ENCODE results near the gene UBR7. TPM values are rescaled to one million over a fixed set of nuclear protein-coding genes. Genes with fewer than 3 reads are reported as not detected.

UBR7 gene
- total and polyA plus RNA-seq, 2 experiments from 2014 or later: 12.4 to 45.3 TPM

DNA sequence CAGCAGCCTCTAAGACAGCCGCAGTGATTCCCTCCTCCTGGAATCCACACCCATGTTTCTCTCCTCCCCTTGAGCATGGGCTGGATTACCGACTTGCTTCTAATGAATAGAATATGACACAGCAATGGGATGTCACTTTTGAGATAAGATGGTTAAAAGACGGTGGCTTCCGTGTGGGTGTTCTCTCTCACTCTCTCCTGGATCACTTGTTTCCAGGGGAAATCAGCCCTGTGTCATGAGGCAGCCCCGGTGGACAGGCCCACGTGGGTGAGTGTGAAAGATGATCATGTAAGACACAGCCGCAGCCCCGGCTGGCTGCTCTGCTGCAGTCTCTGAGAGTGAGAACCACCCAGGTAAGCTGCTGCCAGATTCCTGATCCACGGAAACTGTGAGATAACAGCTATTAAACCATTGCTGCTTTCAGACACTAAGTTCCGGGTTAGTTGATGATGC, 33.1 kb upstream of the UBR7 start:
- Histone ChIP-seq H3K36me3 (ENCODE audit: insufficient read depth) (no peaks in the 10 kb centered on the region), H4K20me1 (replicated peaks; ENCODE audit: insufficient read depth) (no peaks in the 10 kb centered on the region), H3K9me2 (ENCODE audit: insufficient read depth) (no peaks in the 10 kb centered on the region), H3K27ac (ENCODE audit: low read depth) (no peak overlapping the region), H3K4me3 (no peak overlapping the region), H3K27me3 (ENCODE audit: insufficient read depth) (no peaks in the 10 kb centered on the region), H3F3A (replicated peaks; ENCODE audit: low read depth) (no peaks in the 10 kb centered on the region), H2AFZ (peak overlapping the region; percentile 67; the same call in 1 of the 2 replicates), H3K79me2 (replicated peaks; ENCODE audit: insufficient read depth) (no peaks in the 10 kb centered on the region), H3K4me1 (ENCODE audit: insufficient read depth) (no peaks in the 10 kb centered on the region), H3K4me2 (no peak overlapping the region)
- Mint-ChIP-seq H3K36me3 (ENCODE audit: low read depth) (no peaks in the 10 kb centered on the region), H3K9me3 (0 out of 3 replicates have a peak, but pooled peaks cover 4% of the 10 kb centered on the region), H3K4me3 (no peak overlapping the region), H3K4me1 (no peaks in the 10 kb centered on the region), H3K27me3 (ENCODE audit: insufficient read depth, low read depth, poor library complexity) (peaks cover 3% of the 10 kb centered on the region), H3K27ac (no peak overlapping the region)
- ATAC-seq (no peak), DNase-seq (ENCODE audit: low spot score) (no peak)
- TF ChIP-seq, protein P1, sequence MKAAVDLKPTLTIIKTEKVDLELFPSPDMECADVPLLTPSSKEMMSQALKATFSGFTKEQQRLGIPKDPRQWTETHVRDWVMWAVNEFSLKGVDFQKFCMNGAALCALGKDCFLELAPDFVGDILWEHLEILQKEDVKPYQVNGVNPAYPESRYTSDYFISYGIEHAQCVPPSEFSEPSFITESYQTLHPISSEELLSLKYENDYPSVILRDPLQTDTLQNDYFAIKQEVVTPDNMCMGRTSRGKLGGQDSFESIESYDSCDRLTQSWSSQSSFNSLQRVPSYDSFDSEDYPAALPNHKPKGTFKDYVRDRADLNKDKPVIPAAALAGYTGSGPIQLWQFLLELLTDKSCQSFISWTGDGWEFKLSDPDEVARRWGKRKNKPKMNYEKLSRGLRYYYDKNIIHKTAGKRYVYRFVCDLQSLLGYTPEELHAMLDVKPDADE (IDR thresholded peaks at IDR 0.05): no peak
- TF ChIP-seq ZNF114 (CRISPR knock-in tag; IDR thresholded peaks at IDR 0.05) (no peak), CREB1 (CRISPR knock-in tag; IDR thresholded peaks at IDR 0.05; ENCODE audit: low read depth) (no peak), STAT1 (IDR thresholded peaks at IDR 0.05; ENCODE audit: unreplicated experiment) (no peak), NANOG (IDR thresholded peaks at IDR 0.05; ENCODE audit: borderline replicate concordance) (no peak), JUNB (IDR thresholded peaks at IDR 0.05; ENCODE audit: unreplicated experiment) (no peak), ZNF331 (CRISPR knock-in tag; IDR thresholded peaks at IDR 0.05; ENCODE audit: low read depth) (no peak), EZH2phosphoT487 (IDR thresholded peaks at IDR 0.05; ENCODE audit: unreplicated experiment) (no peak), POLR2AphosphoS5 (IDR thresholded peaks at IDR 0.05; ENCODE audit: low read depth) (no peak), EZH2 (IDR thresholded peaks at IDR 0.05; ENCODE audit: low read depth, unreplicated experiment) (no peak)
- TF ChIP-seq, protein P2, sequence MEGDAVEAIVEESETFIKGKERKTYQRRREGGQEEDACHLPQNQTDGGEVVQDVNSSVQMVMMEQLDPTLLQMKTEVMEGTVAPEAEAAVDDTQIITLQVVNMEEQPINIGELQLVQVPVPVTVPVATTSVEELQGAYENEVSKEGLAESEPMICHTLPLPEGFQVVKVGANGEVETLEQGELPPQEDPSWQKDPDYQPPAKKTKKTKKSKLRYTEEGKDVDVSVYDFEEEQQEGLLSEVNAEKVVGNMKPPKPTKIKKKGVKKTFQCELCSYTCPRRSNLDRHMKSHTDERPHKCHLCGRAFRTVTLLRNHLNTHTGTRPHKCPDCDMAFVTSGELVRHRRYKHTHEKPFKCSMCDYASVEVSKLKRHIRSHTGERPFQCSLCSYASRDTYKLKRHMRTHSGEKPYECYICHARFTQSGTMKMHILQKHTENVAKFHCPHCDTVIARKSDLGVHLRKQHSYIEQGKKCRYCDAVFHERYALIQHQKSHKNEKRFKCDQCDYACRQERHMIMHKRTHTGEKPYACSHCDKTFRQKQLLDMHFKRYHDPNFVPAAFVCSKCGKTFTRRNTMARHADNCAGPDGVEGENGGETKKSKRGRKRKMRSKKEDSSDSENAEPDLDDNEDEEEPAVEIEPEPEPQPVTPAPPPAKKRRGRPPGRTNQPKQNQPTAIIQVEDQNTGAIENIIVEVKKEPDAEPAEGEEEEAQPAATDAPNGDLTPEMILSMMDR (conservative IDR thresholded peaks at IDR 0.05; ENCODE audit: low read depth in 2 of 2): no peak
- TF ChIP-seq, protein P3, sequence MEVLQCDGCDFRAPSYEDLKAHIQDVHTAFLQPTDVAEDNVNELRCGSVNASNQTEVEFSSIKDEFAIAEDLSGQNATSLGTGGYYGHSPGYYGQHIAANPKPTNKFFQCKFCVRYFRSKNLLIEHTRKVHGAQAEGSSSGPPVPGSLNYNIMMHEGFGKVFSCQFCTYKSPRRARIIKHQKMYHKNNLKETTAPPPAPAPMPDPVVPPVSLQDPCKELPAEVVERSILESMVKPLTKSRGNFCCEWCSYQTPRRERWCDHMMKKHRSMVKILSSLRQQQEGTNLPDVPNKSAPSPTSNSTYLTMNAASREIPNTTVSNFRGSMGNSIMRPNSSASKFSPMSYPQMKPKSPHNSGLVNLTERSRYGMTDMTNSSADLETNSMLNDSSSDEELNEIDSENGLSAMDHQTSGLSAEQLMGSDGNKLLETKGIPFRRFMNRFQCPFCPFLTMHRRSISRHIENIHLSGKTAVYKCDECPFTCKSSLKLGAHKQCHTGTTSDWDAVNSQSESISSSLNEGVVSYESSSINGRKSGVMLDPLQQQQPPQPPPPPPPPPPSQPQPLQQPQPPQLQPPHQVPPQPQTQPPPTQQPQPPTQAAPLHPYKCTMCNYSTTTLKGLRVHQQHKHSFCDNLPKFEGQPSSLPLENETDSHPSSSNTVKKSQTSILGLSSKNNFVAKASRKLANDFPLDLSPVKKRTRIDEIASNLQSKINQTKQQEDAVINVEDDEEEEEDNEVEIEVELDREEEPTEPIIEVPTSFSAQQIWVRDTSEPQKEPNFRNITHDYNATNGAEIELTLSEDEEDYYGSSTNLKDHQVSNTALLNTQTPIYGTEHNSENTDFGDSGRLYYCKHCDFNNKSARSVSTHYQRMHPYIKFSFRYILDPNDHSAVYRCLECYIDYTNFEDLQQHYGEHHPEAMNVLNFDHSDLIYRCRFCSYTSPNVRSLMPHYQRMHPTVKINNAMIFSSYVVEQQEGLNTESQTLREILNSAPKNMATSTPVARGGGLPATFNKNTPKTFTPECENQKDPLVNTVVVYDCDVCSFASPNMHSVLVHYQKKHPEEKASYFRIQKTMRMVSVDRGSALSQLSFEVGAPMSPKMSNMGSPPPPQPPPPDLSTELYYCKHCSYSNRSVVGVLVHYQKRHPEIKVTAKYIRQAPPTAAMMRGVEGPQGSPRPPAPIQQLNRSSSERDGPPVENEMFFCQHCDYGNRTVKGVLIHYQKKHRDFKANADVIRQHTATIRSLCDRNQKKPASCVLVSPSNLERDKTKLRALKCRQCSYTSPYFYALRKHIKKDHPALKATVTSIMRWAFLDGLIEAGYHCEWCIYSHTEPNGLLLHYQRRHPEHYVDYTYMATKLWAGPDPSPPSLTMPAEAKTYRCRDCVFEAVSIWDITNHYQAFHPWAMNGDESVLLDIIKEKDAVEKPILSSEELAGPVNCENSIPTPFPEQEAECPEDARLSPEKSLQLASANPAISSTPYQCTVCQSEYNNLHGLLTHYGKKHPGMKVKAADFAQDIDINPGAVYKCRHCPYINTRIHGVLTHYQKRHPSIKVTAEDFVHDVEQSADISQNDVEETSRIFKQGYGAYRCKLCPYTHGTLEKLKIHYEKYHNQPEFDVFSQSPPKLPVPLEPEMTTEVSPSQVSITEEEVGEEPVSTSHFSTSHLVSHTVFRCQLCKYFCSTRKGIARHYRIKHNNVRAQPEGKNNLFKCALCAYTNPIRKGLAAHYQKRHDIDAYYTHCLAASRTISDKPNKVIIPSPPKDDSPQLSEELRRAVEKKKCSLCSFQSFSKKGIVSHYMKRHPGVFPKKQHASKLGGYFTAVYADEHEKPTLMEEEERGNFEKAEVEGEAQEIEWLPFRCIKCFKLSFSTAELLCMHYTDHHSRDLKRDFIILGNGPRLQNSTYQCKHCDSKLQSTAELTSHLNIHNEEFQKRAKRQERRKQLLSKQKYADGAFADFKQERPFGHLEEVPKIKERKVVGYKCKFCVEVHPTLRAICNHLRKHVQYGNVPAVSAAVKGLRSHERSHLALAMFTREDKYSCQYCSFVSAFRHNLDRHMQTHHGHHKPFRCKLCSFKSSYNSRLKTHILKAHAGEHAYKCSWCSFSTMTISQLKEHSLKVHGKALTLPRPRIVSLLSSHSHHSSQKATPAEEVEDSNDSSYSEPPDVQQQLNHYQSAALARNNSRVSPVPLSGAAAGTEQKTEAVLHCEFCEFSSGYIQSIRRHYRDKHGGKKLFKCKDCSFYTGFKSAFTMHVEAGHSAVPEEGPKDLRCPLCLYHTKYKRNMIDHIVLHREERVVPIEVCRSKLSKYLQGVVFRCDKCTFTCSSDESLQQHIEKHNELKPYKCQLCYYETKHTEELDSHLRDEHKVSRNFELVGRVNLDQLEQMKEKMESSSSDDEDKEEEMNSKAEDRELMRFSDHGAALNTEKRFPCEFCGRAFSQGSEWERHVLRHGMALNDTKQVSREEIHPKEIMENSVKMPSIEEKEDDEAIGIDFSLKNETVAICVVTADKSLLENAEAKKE (CRISPR knock-in tag; IDR thresholded peaks at IDR 0.05): no peak
- TF ChIP-seq, protein P4, sequence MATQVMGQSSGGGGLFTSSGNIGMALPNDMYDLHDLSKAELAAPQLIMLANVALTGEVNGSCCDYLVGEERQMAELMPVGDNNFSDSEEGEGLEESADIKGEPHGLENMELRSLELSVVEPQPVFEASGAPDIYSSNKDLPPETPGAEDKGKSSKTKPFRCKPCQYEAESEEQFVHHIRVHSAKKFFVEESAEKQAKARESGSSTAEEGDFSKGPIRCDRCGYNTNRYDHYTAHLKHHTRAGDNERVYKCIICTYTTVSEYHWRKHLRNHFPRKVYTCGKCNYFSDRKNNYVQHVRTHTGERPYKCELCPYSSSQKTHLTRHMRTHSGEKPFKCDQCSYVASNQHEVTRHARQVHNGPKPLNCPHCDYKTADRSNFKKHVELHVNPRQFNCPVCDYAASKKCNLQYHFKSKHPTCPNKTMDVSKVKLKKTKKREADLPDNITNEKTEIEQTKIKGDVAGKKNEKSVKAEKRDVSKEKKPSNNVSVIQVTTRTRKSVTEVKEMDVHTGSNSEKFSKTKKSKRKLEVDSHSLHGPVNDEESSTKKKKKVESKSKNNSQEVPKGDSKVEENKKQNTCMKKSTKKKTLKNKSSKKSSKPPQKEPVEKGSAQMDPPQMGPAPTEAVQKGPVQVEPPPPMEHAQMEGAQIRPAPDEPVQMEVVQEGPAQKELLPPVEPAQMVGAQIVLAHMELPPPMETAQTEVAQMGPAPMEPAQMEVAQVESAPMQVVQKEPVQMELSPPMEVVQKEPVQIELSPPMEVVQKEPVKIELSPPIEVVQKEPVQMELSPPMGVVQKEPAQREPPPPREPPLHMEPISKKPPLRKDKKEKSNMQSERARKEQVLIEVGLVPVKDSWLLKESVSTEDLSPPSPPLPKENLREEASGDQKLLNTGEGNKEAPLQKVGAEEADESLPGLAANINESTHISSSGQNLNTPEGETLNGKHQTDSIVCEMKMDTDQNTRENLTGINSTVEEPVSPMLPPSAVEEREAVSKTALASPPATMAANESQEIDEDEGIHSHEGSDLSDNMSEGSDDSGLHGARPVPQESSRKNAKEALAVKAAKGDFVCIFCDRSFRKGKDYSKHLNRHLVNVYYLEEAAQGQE (IDR thresholded peaks at IDR 0.05; ENCODE audit: unreplicated experiment): no peak

Measured in GM23338 (cell line).